ENCODE data around the gene SMARCB1. TPM values are rescaled to one million over a fixed set of nuclear protein-coding genes. Genes with fewer than 3 reads are reported as not detected.

Gene SMARCB1
- total RNA-seq, 4 donors from 2014 or later: 33.7 to 61.3 (median 54.7) TPM

DNA sequence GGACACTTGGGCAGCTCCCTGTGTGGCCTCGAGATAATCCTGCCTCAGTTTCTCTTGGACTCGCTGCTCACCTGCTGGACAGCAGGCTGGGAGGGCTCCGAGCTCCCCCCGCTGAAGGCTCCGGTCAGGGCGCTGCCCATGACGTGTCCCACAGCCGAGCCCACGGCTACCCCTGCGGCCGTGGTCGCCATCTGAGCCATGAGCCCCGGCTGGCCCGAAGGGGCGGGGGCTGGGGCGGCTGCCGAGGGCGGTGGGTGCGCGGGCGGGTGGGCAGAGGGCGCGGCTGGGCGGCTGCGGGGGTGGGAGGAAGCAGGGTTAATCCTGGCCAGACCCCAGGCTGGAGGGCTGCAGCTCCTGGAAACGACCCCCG is 19.5 kb upstream of the SMARCB1 start:
- Histone ChIP-seq H3K27me3 (no peaks in the 10 kb centered on the region), H3K4me3 (peak overlapping the region; percentile 67 to 80 (median 72)), H3K36me3 (no peaks in the 10 kb centered on the region), H3K9me3 (no peaks in the 10 kb centered on the region), H3K4me1 (peaks cover 16 to 63% (median 35%) of the 10 kb centered on the region in 4 donors), H3K27ac (peak overlapping the region; percentile 88 to 93 (median 89))
- TF ChIP-seq, protein P1, sequence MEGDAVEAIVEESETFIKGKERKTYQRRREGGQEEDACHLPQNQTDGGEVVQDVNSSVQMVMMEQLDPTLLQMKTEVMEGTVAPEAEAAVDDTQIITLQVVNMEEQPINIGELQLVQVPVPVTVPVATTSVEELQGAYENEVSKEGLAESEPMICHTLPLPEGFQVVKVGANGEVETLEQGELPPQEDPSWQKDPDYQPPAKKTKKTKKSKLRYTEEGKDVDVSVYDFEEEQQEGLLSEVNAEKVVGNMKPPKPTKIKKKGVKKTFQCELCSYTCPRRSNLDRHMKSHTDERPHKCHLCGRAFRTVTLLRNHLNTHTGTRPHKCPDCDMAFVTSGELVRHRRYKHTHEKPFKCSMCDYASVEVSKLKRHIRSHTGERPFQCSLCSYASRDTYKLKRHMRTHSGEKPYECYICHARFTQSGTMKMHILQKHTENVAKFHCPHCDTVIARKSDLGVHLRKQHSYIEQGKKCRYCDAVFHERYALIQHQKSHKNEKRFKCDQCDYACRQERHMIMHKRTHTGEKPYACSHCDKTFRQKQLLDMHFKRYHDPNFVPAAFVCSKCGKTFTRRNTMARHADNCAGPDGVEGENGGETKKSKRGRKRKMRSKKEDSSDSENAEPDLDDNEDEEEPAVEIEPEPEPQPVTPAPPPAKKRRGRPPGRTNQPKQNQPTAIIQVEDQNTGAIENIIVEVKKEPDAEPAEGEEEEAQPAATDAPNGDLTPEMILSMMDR (IDR thresholded peaks at IDR 0.05): no peak
- TF ChIP-seq POLR2AphosphoS5 (IDR thresholded peaks at IDR 0.05) (no peak), EP300 (IDR thresholded peaks at IDR 0.05; ENCODE audit: low read depth) (no peak), POLR2A (IDR thresholded peaks at IDR 0.05) (no peak)
- DNase-seq: no peak
- intact Hi-C loops (cut with DNase I; ENCODE audit: low total_unique reads): no loop called here
- in situ Hi-C loops (cut with MboI; ENCODE audit: low pct_ligation_motif_present in 1 of 4, low pct_unique_long_range_greater_than_20kb in 1 of 4, low sequenced_read_pairs in 3 of 4): no loop called here
- 6% methylated on average over 14 of the region's 27 CpGs; no CpG with 5 or more reads in 1 of the 2 donors for WGBS, 2 donors (ENCODE audit: low coverage in 1 of 2)

DNA sequence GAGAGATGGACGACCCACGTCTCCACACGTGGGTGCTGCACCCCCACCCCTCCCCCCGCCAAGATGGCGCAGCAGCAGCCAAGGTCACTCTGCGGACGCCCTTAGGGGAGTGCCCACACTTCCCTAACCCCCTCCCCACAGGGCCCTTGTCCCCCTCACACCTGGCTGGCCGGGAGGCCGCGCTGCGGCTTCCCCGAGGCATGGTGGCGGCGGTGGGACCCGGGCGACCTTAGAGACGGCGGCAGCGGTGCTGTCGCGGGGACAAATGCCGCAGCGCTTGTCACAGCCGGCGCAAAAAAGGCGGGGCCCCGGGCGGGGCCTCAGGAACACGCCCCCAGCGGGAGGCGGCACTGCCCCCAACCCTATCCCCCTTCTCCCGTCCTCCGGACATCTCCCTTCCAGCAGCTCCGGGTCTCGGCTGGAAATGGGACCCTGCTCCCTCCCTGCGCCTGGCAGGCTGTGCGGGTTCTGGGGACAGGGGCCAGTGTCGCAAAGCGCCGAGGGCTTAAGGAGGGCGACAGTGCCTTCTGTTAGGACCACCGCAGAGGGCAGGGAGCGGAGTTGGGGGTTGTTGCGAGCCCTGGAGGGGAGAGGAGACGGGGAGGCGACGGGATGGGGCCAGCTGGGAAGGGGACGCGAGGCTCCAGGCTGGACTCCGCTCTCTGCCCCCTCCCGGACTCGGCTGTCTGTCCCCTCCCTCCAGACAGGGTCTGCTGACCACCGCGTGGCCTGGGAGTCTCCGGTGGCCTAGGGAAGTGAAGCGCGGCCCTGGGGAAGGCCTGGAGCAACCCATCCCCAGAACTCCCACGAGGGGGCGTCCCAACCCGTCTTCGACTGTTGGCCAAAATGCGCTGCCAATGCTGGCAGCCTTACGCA is 18.9 kb upstream of the SMARCB1 start, which contains the start of gene CHCHD10:
Gene CHCHD10, minus strand, starts transcription at position 300 of the 876 bp plus-strand sequence. Its CDS starts 98 bp downstream, at position 202.
- intact Hi-C loops (cut with DNase I; ENCODE audit: low total_unique reads) (loop anchor here (2.0 kb wide), 1 partner anchor 81 kb away; no protein-coding TSS in a partner anchor), in situ Hi-C loops (cut with MboI; ENCODE audit: low pct_ligation_motif_present in 1 of 4, low pct_unique_long_range_greater_than_20kb in 1 of 4, low sequenced_read_pairs in 3 of 4) (no loop called here)
- 1% methylated on average over 42 of the region's 63 CpGs; no CpG with 5 or more reads in 1 of the 2 donors for WGBS, 2 donors (ENCODE audit: low coverage in 1 of 2)
- H3K36me3 ChIP-seq: no peaks in the 10 kb centered on the region
- peak within 1 kb of the TSS; percentile 88 to 93 (median 89) for H3K27ac ChIP-seq
- H3K4me3 ChIP-seq: peak within 1 kb of the TSS; percentile 67 to 80 (median 72)
- DNase-seq: peak; percentile 90
- no peaks in the 10 kb centered on the region for H3K9me3 ChIP-seq
- no peaks in the 10 kb centered on the region for H3K27me3 ChIP-seq
- peaks cover 17 to 61% (median 39%) of the 10 kb centered on the region in 4 donors for H3K4me1 ChIP-seq
- TF ChIP-seq POLR2A (IDR thresholded peaks at IDR 0.05) (peak; percentile 94), POLR2AphosphoS5 (IDR thresholded peaks at IDR 0.05) (peak; percentile 86 to 95 (median 92)), EP300 (IDR thresholded peaks at IDR 0.05; ENCODE audit: low read depth) (no peak)
- TF ChIP-seq, protein P1 (IDR thresholded peaks at IDR 0.05): peak; percentile 73 to 89 (median 86)

DNA sequence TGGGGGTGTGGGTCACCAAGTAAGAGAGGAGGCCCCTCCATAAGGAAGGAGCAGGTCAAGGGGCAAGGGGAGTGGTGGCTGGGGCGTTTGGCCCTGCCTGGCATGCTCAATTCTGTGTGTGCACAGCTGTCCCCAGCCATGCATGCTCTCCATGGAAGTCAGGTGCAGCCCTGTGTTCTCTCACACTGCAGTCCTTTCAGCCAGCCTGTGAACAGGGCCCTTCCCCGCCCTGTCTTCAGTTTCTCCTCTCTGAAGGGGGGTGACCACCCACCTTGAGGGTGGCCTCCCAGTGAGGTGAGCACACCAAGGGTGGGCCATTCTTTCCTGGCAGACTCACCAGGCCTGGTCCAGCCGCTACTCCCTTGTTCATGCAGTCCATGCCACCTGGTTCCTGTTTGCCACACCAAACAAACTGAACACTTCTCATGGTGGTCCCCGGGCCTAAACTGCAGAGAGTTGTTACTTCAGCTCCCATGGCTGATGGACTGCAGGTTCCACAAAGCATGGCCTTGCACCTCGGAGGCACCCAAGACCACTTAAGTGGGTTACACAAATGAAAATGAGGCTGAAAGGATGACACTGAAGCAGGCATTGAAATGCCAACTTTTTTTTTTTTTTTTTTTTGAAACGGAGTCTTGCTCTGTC is 17.3 kb upstream of the SMARCB1 start:
- Histone ChIP-seq H3K27me3 (no peaks in the 10 kb centered on the region), H3K4me3 (no peak overlapping the region), H3K4me1 (peaks cover 13 to 62% (median 42%) of the 10 kb centered on the region in 4 donors), H3K9me3 (no peaks in the 10 kb centered on the region), H3K36me3 (no peaks in the 10 kb centered on the region), H3K27ac (peak overlapping the region in 1 of 4 donors; percentile 93)
- in situ Hi-C loops (cut with MboI; ENCODE audit: low pct_ligation_motif_present in 1 of 4, low pct_unique_long_range_greater_than_20kb in 1 of 4, low sequenced_read_pairs in 3 of 4): no loop called here
- no peak for TF ChIP-seq POLR2AphosphoS5 (IDR thresholded peaks at IDR 0.05)
- TF ChIP-seq POLR2A (IDR thresholded peaks at IDR 0.05): no peak
- TF ChIP-seq EP300 (IDR thresholded peaks at IDR 0.05; ENCODE audit: low read depth): no peak
- TF ChIP-seq, protein P1 (IDR thresholded peaks at IDR 0.05): no peak
- intact Hi-C loops (cut with DNase I; ENCODE audit: low total_unique reads): loop anchor here (2.0 kb wide), 1 partner anchor 79 kb away; no protein-coding TSS in a partner anchor
- 70% methylated on average over 6 of the region's 6 CpGs; no CpG with 5 or more reads in 1 of the 2 donors for WGBS, 2 donors (ENCODE audit: low coverage in 1 of 2)
- DNase-seq: no peak

DNA sequence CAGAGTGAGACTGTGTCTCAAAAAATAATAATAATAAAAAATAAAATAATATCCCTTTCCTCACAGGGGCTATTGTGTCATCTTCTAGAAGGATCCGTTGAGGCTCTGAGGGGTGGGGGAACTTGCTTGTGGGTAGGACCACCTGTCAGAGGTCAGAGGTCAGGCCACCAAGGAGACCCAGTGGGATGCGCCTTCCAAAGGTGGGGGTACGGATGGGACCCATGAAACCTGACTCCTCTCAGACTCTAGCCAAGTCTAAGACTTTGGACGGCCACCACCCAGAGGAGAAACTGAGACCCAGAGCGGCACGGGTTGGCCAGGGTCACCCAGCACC is 14.5 kb upstream of the SMARCB1 start:
- Histone ChIP-seq H3K27me3 (no peaks in the 10 kb centered on the region), H3K4me1 (peaks cover 13 to 47% (median 35%) of the 10 kb centered on the region in 4 donors), H3K4me3 (peak overlapping the region in 3 of 4 donors; percentile 41 to 61 (median 53)), H3K9me3 (no peaks in the 10 kb centered on the region), H3K36me3 (no peaks in the 10 kb centered on the region), H3K27ac (peak overlapping the region; percentile 53 to 70 (median 64))
- no peak for TF ChIP-seq POLR2A (IDR thresholded peaks at IDR 0.05)
- TF ChIP-seq, protein P1 (IDR thresholded peaks at IDR 0.05): no peak
- TF ChIP-seq EP300 (IDR thresholded peaks at IDR 0.05; ENCODE audit: low read depth): no peak
- TF ChIP-seq POLR2AphosphoS5 (IDR thresholded peaks at IDR 0.05): no peak
- in situ Hi-C loops (cut with MboI; ENCODE audit: low pct_ligation_motif_present in 1 of 4, low pct_unique_long_range_greater_than_20kb in 1 of 4, low sequenced_read_pairs in 3 of 4): loop anchor here in 1 of 4 donors (5.0 kb wide), 1 partner anchor 80 kb away; no protein-coding TSS in a partner anchor
- WGBS, 2 donors (ENCODE audit: low coverage in 1 of 2): 14% methylated on average over 6 of the region's 6 CpGs; no CpG with 5 or more reads in 1 of the 2 donors
- DNase-seq: no peak
- intact Hi-C loops (cut with DNase I; ENCODE audit: low total_unique reads): no loop called here

Measured in transverse colon (tissue), 4 donors.